ENCODE measurements around the gene TRAF2.
"Not testable (repeated sequence)": the region's sequence is repeated elsewhere in the genome, so short reads cannot be mapped to it uniquely, and the experiment has no call there.

The TRAF2 gene

GRCh38 chr9:136885950-136886578 is at the start of gene TRAF2:
TSS of gene TRAF2 (plus strand) at chr9:136886516. CDS start at chr9:136898741, 12,225 bp downstream.
- ATAC-seq, result peak; percentile 87
- peak; percentile 98 for DNase-seq

GRCh38 chr9:136837146-136837855 is 49.0 kb upstream of the TRAF2 start:
- DNase-seq, result no peak
- ATAC-seq, result no peak

- not testable (repeated sequence) for DNase-seq, ATAC-seq
Observed at GRCh38 chr9:136837856-136838277, 48.4 kb upstream of the TRAF2 start.

GRCh38 chr9:136838314-136839228 is 47.7 kb upstream of the TRAF2 start:
- no peak for DNase-seq
- no peak for ATAC-seq

- DNase-seq (no peak), ATAC-seq (no peak)
Observed at GRCh38 chr9:136839229-136840139, 46.8 kb upstream of the TRAF2 start.

- no peak for DNase-seq
- no peak for ATAC-seq
Observed at GRCh38 chr9:136840140-136840876, 46.0 kb upstream of the TRAF2 start.

GRCh38 chr9:136840877-136841645 is 45.3 kb upstream of the TRAF2 start:
- no peak for DNase-seq
- ATAC-seq, result no peak

- not testable (repeated sequence) for DNase-seq, ATAC-seq
Observed at GRCh38 chr9:136841646-136842379, 44.5 kb upstream of the TRAF2 start.

- DNase-seq (peak; percentile 82), ATAC-seq (peak; percentile 87)
Observed at GRCh38 chr9:136842380-136842948, 43.9 kb upstream of the TRAF2 start, which contains the start of gene AJM1. TSS of gene AJM1 (plus strand) at chr9:136842478. CDS start at chr9:136844415, 1,937 bp downstream.

GRCh38 chr9:136843159-136843800 is 43.0 kb upstream of the TRAF2 start:
- not testable (repeated sequence) for DNase-seq, ATAC-seq

GRCh38 chr9:136843801-136844740 is 42.2 kb upstream of the TRAF2 start:
- not testable (repeated sequence) for ATAC-seq
- DNase-seq, result peak; percentile 78

- peak; percentile 29 for DNase-seq
- no peak for ATAC-seq
Observed at GRCh38 chr9:136844761-136845464, 41.4 kb upstream of the TRAF2 start.

- no peak for DNase-seq
- no peak for ATAC-seq
Observed at GRCh38 chr9:136845465-136846260, 40.7 kb upstream of the TRAF2 start.

- DNase-seq (no peak), ATAC-seq (no peak)
Observed at GRCh38 chr9:136846376-136847087, 39.8 kb upstream of the TRAF2 start.

Measured in stimulated activated naive CD8-positive, alpha-beta T cell treated with anti-CD3 and anti-CD28 coated beads, Interleukin-15, Interleukin-2, amounts not matched to agents 100 U/mL and 50 U/mL, for 24 hours (primary cell).